Osteocyte (in vitro differentiated cells): ENCODE results near the gene MYO16. TPM values are rescaled to one million over a fixed set of nuclear protein-coding genes. Genes with fewer than 3 reads are reported as not detected.

Experiments
- DNase-seq: peaks from one replicate; pipeline ENCODE4 v3.0.0; 2021; ENCODE audit warnings: mixed read lengths; ENCODE audit not compliant: unreplicated experiment; ENCODE audit errors: extremely low spot score
- H3K27ac Mint-ChIP-seq: one replicate; pipeline ENCODE4 v1.8.0; 2021; ENCODE audit warnings: mild to moderate bottlenecking, mixed read lengths; ENCODE audit not compliant: unreplicated experiment
- H3K27me3 Mint-ChIP-seq: one replicate; pipeline ENCODE4 v1.8.0; 2021; ENCODE audit warnings: mixed read lengths; ENCODE audit not compliant: unreplicated experiment
- H3K36me3 Mint-ChIP-seq: one replicate; pipeline ENCODE4 v1.8.0; 2021; ENCODE audit warnings: mixed read lengths; ENCODE audit not compliant: unreplicated experiment
- H3K4me1 Mint-ChIP-seq: one replicate; pipeline ENCODE4 v1.8.0; 2021; ENCODE audit warnings: mixed read lengths; ENCODE audit not compliant: unreplicated experiment
- H3K4me3 Mint-ChIP-seq: one replicate; pipeline ENCODE4 v1.8.0; 2021; ENCODE audit warnings: mild to moderate bottlenecking, moderate library complexity, mixed read lengths; ENCODE audit not compliant: unreplicated experiment
- H3K9me3 Mint-ChIP-seq: one replicate; pipeline ENCODE4 v1.8.0; 2021; ENCODE audit warnings: mixed read lengths; ENCODE audit not compliant: unreplicated experiment
- CTCF ChIP-seq: fragments of 200-600 bp; sonication (generic); IDR thresholded peaks from 2 replicates; pipeline ENCODE4 v1.5.0; 2021; ENCODE audit warnings: antibody characterized with exemption, mild to moderate bottlenecking, moderate library complexity
- total RNA-seq: library from RNA; stranded (reverse); gene quantifications from 2 replicates; pipeline ENCODE4 v1.2.1, GENCODE V29; 2021

MYO16 gene
- total RNA-seq, 1 donor from 2014 or later = 0.13 TPM

- Mint-ChIP-seq H3K27ac (no peak overlapping the region), H3K36me3 (no peaks in the 10 kb centered on the region), H3K4me1 (peaks cover 59% of the 10 kb centered on the region), H3K4me3 (no peak overlapping the region), H3K27me3 (no peaks in the 10 kb centered on the region), H3K9me3 (no peaks in the 10 kb centered on the region)
- no peak for TF ChIP-seq CTCF
- DNase-seq = no peak
These were observed 533.0 kb downstream of the MYO16 start for GRCh38 chr13:109162248-109163036.

DNA sequence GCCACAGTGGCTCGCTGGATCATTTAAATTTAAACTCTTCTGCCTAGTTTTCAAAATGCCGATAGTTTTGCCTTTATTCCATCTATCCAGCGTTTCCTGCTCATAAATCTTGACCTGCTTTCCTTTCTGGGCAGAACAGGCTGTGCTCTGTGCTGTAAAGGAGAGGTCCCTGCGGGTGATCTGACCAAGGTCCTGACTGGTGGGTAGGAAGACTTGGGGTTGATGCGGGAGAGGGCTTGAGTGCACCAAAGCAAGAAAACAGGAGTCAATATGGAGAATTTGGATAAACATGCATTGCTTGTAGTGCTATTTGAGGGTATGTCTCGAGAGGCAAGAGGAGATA is 533.6 kb downstream of the MYO16 start:
- no peak for TF ChIP-seq CTCF
- Mint-ChIP-seq H3K27ac (no peak overlapping the region), H3K4me3 (no peak overlapping the region), H3K36me3 (no peaks in the 10 kb centered on the region), H3K9me3 (no peaks in the 10 kb centered on the region), H3K27me3 (no peaks in the 10 kb centered on the region), H3K4me1 (peaks cover 54% of the 10 kb centered on the region)
- no peak for DNase-seq

DNA sequence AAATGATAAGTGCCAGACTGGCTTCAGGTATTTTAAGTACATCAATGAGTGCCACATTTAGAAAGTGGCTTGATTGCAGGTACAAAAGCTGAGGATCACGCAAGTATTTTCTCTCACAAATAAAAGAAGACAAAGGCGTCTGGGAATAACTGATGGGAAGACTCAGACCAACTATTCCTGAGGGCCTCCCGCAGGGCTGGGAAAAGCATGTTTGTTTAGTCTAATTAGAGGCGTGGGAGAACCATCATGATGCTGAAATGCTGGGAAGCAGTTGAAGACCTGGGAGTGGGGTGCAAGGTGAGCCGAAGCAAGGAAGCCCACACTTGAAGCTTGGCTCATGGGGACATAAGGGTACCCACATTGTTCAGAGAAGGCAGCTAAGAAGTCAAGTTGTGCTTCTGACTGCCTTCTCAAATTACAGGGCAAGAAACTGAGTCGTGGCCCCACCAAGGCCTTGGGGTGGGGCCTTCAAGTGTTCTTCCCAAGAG is 536.0 kb downstream of the MYO16 start:
- Mint-ChIP-seq H3K4me1 (peaks cover 35% of the 10 kb centered on the region), H3K9me3 (no peaks in the 10 kb centered on the region), H3K36me3 (no peaks in the 10 kb centered on the region), H3K4me3 (no peak overlapping the region), H3K27ac (no peak overlapping the region), H3K27me3 (no peaks in the 10 kb centered on the region)
- no peak for DNase-seq
- no peak for TF ChIP-seq CTCF

GRCh38 chr13:109166804-109167203 is 537.4 kb downstream of the MYO16 start:
- H3K27ac Mint-ChIP-seq = no peak overlapping the region
- no peaks in the 10 kb centered on the region for H3K27me3 Mint-ChIP-seq
- DNase-seq = no peak
- peaks cover 26% of the 10 kb centered on the region for H3K4me1 Mint-ChIP-seq
- no peaks in the 10 kb centered on the region for H3K9me3 Mint-ChIP-seq
- no peak for TF ChIP-seq CTCF
- no peaks in the 10 kb centered on the region for H3K36me3 Mint-ChIP-seq
- H3K4me3 Mint-ChIP-seq = no peak overlapping the region

- Mint-ChIP-seq H3K27ac (no peak overlapping the region), H3K36me3 (no peaks in the 10 kb centered on the region), H3K4me1 (peaks cover 2% of the 10 kb centered on the region), H3K27me3 (no peaks in the 10 kb centered on the region), H3K4me3 (no peak overlapping the region), H3K9me3 (no peaks in the 10 kb centered on the region)
- DNase-seq = no peak
- no peak for TF ChIP-seq CTCF
These were observed 542.7 kb downstream of the MYO16 start for GRCh38 chr13:109172136-109172535.
